Measurements from ENCODE around the gene SNX10. TPM values are rescaled to one million over a fixed set of nuclear protein-coding genes. Genes with fewer than 3 reads are reported as not detected.

Gene SNX10
- total RNA-seq, 2 donors from 2014 or later, result 13.2 to 19.3 TPM

DNA sequence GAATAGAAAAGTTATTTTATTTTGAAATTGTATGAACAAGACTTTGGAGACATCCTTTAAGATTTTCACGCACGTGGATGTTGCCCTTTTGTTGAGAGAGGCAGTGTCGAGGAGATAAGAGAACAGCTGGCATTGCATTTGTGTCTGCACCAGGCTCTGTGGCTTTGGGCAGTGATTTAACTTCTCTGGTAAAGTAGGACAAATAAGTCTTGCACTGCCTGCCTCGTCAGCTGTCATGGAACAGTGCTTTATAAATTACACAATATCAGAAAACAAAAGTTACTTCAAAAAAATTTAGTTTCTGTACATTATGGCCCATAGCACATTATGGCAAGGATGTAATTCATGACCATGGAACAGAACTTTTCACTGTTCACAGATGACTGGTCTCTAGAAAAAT lies 20.1 kb downstream of the SNX10 start:
- H3K27ac ChIP-seq (ENCODE audit: low read depth, low read length), result no peak overlapping the region
- no peak for DNase-seq
- no peak for TF ChIP-seq CTCF (conservative IDR thresholded peaks at IDR 0.05)
- Mint-ChIP-seq H3K4me3 (no peak overlapping the region), H3K36me3 (ENCODE audit: low read depth) (no peaks in the 10 kb centered on the region), H3K9me3 (no peaks in the 10 kb centered on the region), H3K27ac (no peak overlapping the region), H3K27me3 (ENCODE audit: insufficient read depth) (no peaks in the 10 kb centered on the region), H3K4me1 (no peaks in the 10 kb centered on the region)
- H3K4me3 ChIP-seq (ENCODE audit: low read length), result no peak overlapping the region
- H3K9ac ChIP-seq (ENCODE audit: extremely low read depth, low read length, poor library complexity, severe bottlenecking), result no peak overlapping the region
- H3K9me3 ChIP-seq (ENCODE audit: control insufficient read depth, low read length), result no peaks in the 10 kb centered on the region
- 91% methylated on average over 4 of the region's 4 CpGs; no CpG with 5 or more reads in 1 of the 2 experiments for WGBS, 2 experiments (ENCODE audit: insufficient coverage in 1 of 2, insufficient read length in 1 of 2)
- H3K36me3 ChIP-seq (ENCODE audit: control insufficient read depth, insufficient read depth, low read length), result no peaks in the 10 kb centered on the region
- no peaks in the 10 kb centered on the region for H3K4me1 ChIP-seq (ENCODE audit: control insufficient read depth, insufficient read depth, low read length)
- H3K27me3 ChIP-seq (ENCODE audit: control insufficient read depth, insufficient read depth, low read length, poor library complexity, severe bottlenecking), result no peaks in the 10 kb centered on the region

GRCh38 chr7:26317211-26317610 lies 25.5 kb downstream of the SNX10 start:
- H3K4me3 ChIP-seq (ENCODE audit: low read length), result no peak overlapping the region
- H3K4me1 ChIP-seq (ENCODE audit: control insufficient read depth, insufficient read depth, low read length), result no peaks in the 10 kb centered on the region
- H3K9ac ChIP-seq (ENCODE audit: extremely low read depth, low read length, poor library complexity, severe bottlenecking), result no peak overlapping the region
- no peak overlapping the region for H3K27ac ChIP-seq (ENCODE audit: low read depth, low read length)
- no peaks in the 10 kb centered on the region for H3K9me3 ChIP-seq (ENCODE audit: control insufficient read depth, low read length)
- H3K36me3 ChIP-seq (ENCODE audit: control insufficient read depth, insufficient read depth, low read length), result no peaks in the 10 kb centered on the region
- no peak overlapping the region for H3K27ac Mint-ChIP-seq
- TF ChIP-seq CTCF (conservative IDR thresholded peaks at IDR 0.05), result no peak
- 94 to 100% methylated on average over 2 to 3 of the region's 3 CpGs for WGBS, 2 experiments (ENCODE audit: insufficient coverage in 1 of 2, insufficient read length in 1 of 2)
- DNase-seq, result no peak
- H3K4me1 Mint-ChIP-seq, result no peaks in the 10 kb centered on the region
- H3K27me3 Mint-ChIP-seq (ENCODE audit: insufficient read depth), result no peaks in the 10 kb centered on the region
- no peaks in the 10 kb centered on the region for H3K27me3 ChIP-seq (ENCODE audit: control insufficient read depth, insufficient read depth, low read length, poor library complexity, severe bottlenecking)
- no peak overlapping the region for H3K4me3 Mint-ChIP-seq
- H3K9me3 Mint-ChIP-seq, result no peaks in the 10 kb centered on the region
- H3K36me3 Mint-ChIP-seq (ENCODE audit: low read depth), result no peaks in the 10 kb centered on the region

DNA sequence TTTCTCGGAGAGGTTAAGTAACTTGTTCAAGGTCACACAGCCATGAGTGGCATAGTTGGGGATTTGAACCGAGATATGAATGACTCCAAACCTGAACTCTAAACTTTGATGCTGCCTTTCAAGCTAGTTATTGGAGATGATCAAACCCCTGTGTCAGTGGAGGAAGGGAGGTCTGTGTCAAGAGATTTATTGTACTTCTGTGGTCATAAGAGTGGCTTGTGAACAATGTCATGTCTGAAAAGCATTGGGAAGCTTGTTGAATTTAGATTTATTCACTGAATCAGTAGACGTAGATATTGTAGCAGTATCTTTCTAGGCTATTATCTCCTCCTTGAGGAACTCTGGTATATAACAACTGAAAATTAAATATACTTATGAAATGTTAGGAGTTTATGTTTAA lies 27.3 kb downstream of the SNX10 start:
- Mint-ChIP-seq H3K36me3 (ENCODE audit: low read depth) (no peaks in the 10 kb centered on the region), H3K27me3 (ENCODE audit: insufficient read depth) (no peaks in the 10 kb centered on the region), H3K9me3 (no peaks in the 10 kb centered on the region), H3K4me3 (no peak overlapping the region), H3K27ac (no peak overlapping the region), H3K4me1 (no peaks in the 10 kb centered on the region)
- no peak for DNase-seq
- no peaks in the 10 kb centered on the region for H3K9me3 ChIP-seq (ENCODE audit: control insufficient read depth, low read length)
- no peaks in the 10 kb centered on the region for H3K27me3 ChIP-seq (ENCODE audit: control insufficient read depth, insufficient read depth, low read length, poor library complexity, severe bottlenecking)
- H3K4me3 ChIP-seq (ENCODE audit: low read length), result no peak overlapping the region
- H3K36me3 ChIP-seq (ENCODE audit: control insufficient read depth, insufficient read depth, low read length), result no peaks in the 10 kb centered on the region
- no peak overlapping the region for H3K9ac ChIP-seq (ENCODE audit: extremely low read depth, low read length, poor library complexity, severe bottlenecking)
- 93 to 94% methylated on average over 2 to 3 of the region's 3 CpGs for WGBS, 2 experiments (ENCODE audit: insufficient coverage in 1 of 2, insufficient read length in 1 of 2)
- H3K27ac ChIP-seq (ENCODE audit: low read depth, low read length), result no peak overlapping the region
- no peak for TF ChIP-seq CTCF (conservative IDR thresholded peaks at IDR 0.05)
- H3K4me1 ChIP-seq (ENCODE audit: control insufficient read depth, insufficient read depth, low read length), result no peaks in the 10 kb centered on the region
